Neural cell (in vitro differentiated cells): ENCODE results near the gene CTDP1. TPM values are rescaled to one million over a fixed set of nuclear protein-coding genes. Genes with fewer than 3 reads are reported as not detected.

Experiments used
- H2AFZ ChIP-seq: fragments of 200-600, 300-800 bp; sonication (generic), shearing (Covaris generic); 2 replicates; pipeline ENCODE4 v1.6.0; 2014; ENCODE audit warnings: low read depth, mild to moderate bottlenecking, antibody characterized with exemption, low read length, moderate library complexity
- H3F3A ChIP-seq: fragments of 200-600 bp; shearing (Covaris generic); 2 replicates; pipeline ENCODE4 v1.6.1; 2016; ENCODE audit warnings: mild to moderate bottlenecking, moderate library complexity, mixed read lengths, antibody characterized with exemption, low read length; ENCODE audit not compliant: insufficient read depth, poor library complexity, severe bottlenecking
- H3K27ac ChIP-seq: fragments of 200-600, 300-800 bp; sonication (generic), shearing (Covaris generic); 2 replicates; pipeline ENCODE4 v1.5.1; 2014; ENCODE audit warnings: mild to moderate bottlenecking, low read length, moderate library complexity
- H3K27me3 ChIP-seq: fragments of 300-800, 200-600 bp; sonication (generic), shearing (Covaris generic); 2 replicates; pipeline ENCODE4 v1.6.0; 2014; ENCODE audit warnings: mild to moderate bottlenecking, low read depth, low read length, moderate library complexity; ENCODE audit not compliant: insufficient read depth
- H3K36me3 ChIP-seq: fragments of 300-800, 200-600 bp; sonication (generic), shearing (Covaris generic); 2 replicates; pipeline ENCODE4 v1.5.1; 2014; ENCODE audit warnings: mild to moderate bottlenecking, antibody characterized with exemption, low read length, moderate library complexity; ENCODE audit not compliant: insufficient read depth
- H3K4me2 ChIP-seq: fragments of 300-800, 200-600 bp; sonication (generic), shearing (Covaris generic); 2 replicates; pipeline ENCODE4 v1.6.0; 2014; ENCODE audit warnings: mild to moderate bottlenecking, low read length
- H3K4me3 ChIP-seq: fragments of 300-800, 200-600 bp; sonication (generic), shearing (Covaris generic); 2 replicates; pipeline ENCODE4 v1.5.1; 2014; ENCODE audit warnings: mild to moderate bottlenecking, low read length, moderate library complexity
- H3K79me2 ChIP-seq: fragments of 200-600 bp; shearing (Covaris generic); replicated peaks from 2 replicates; pipeline ENCODE4 v1.6.0; 2014; ENCODE audit warnings: mild to moderate bottlenecking, low read length, moderate library complexity; ENCODE audit not compliant: insufficient read depth
- H3K9ac ChIP-seq: fragments of 300-800, 200-600 bp; sonication (generic), shearing (Covaris generic); 2 replicates; pipeline ENCODE4 v1.6.1; 2016; ENCODE audit warnings: mild to moderate bottlenecking, low read length, mixed read lengths
- H3K9me2 ChIP-seq: fragments of 200-600 bp; shearing (Covaris generic); 2 replicates; pipeline ENCODE4 v1.6.1; 2016; ENCODE audit warnings: mild to moderate bottlenecking, low read length, mixed read lengths; ENCODE audit not compliant: insufficient read depth
- H3K9me3 ChIP-seq: fragments of 200-600, 300-800 bp; sonication (generic), shearing (Covaris generic); 2 replicates; pipeline ENCODE4 v1.6.1; 2016; ENCODE audit warnings: mild to moderate bottlenecking, mixed run types, low read length, moderate library complexity, mixed read lengths
- H4K20me1 ChIP-seq: fragments of 200-600 bp; shearing (Covaris generic); 2 replicates; pipeline ENCODE4 v1.6.1; 2016; ENCODE audit warnings: mild to moderate bottlenecking, mixed run types; ENCODE audit not compliant: insufficient read depth
- CTCF ChIP-seq: fragments of 450-650 bp; IDR thresholded peaks from 2 replicates; pipeline ENCODE4 v1.5.1; 2014; ENCODE audit warnings: antibody characterized with exemption, mild to moderate bottlenecking, moderate library complexity; ENCODE audit not compliant: poor library complexity, severe bottlenecking
- EP300 ChIP-seq: fragments of 450-650 bp; conservative IDR thresholded peaks from 2 replicates; pipeline ENCODE4 v1.6.1; 2014; ENCODE audit warnings: antibody characterized with exemption, mild to moderate bottlenecking, moderate library complexity; ENCODE audit not compliant: poor library complexity, severe bottlenecking
- EZH2 ChIP-seq: fragments of 200-600, 300-800 bp; shearing (Covaris generic), sonication (generic); IDR thresholded peaks from 2 replicates; pipeline ENCODE4 v1.6.1; 2014; ENCODE audit warnings: antibody characterized with exemption, low read length, borderline replicate concordance, mild to moderate bottlenecking; ENCODE audit not compliant: insufficient read depth, poor library complexity, severe bottlenecking
- MXI1 ChIP-seq: fragments of 450-650 bp; conservative IDR thresholded peaks from 2 replicates; pipeline ENCODE4 v1.6.1; 2014; ENCODE audit warnings: antibody characterized with exemption, mild to moderate bottlenecking; ENCODE audit not compliant: poor library complexity, severe bottlenecking
- POLR2AphosphoS5 ChIP-seq: IDR thresholded peaks from 2 replicates; pipeline ENCODE4 v1.6.1; 2012
- RAD21 ChIP-seq: fragments of 450-650 bp; conservative IDR thresholded peaks from 2 replicates; pipeline ENCODE4 v1.6.1; 2014; ENCODE audit warnings: antibody characterized with exemption, mild to moderate bottlenecking, moderate library complexity
- REST ChIP-seq: IDR thresholded peaks from 2 replicates; pipeline ENCODE4 v1.6.1; 2012; ENCODE audit warnings: borderline replicate concordance
- SMC3 ChIP-seq: fragments of 450-650 bp; conservative IDR thresholded peaks from 2 replicates; pipeline ENCODE4 v1.6.1; 2014; ENCODE audit warnings: antibody characterized with exemption, mild to moderate bottlenecking, moderate library complexity; ENCODE audit not compliant: poor library complexity
- TAF1 ChIP-seq: IDR thresholded peaks from 2 replicates; pipeline ENCODE4 v1.6.1; 2012; ENCODE audit warnings: low read depth
- polyA plus RNA-seq: library from polyadenylated mRNA; depleted of rRNA; stranded (reverse); fragments of >200 nt; gene quantifications from 2 replicates; pipeline ENCODE4 v1.2.3, GENCODE V29; 2014

CTDP1 gene
- polyA plus RNA-seq, 1 donor from 2014 or later = 22.3 TPM

GRCh38 chr18:79785831-79786230 is 106.2 kb downstream of the CTDP1 start:
- Histone ChIP-seq H3K4me3 (no peak overlapping the region), H3K9me3 (peaks cover 4% of the 10 kb centered on the region), H3F3A (no peaks in the 10 kb centered on the region), H2AFZ (no peak overlapping the region), H3K4me2 (no peak overlapping the region), H3K9me2 (no peaks in the 10 kb centered on the region), H3K27ac (no peak overlapping the region), H4K20me1 (no peaks in the 10 kb centered on the region), H3K79me2 (no peaks in the 10 kb centered on the region), H3K9ac (no peak overlapping the region), H3K27me3 (peaks cover 37% of the 10 kb centered on the region), H3K36me3 (no peaks in the 10 kb centered on the region)
- TF ChIP-seq EZH2 (no peak), SMC3 (no peak)

GRCh38 chr18:79786304-79786703 is 106.7 kb downstream of the CTDP1 start:
- Histone ChIP-seq H3K27me3 (peaks cover 37% of the 10 kb centered on the region), H3K9ac (no peak overlapping the region), H3K36me3 (no peaks in the 10 kb centered on the region)

More at GRCh38 chr18:79786304-79786703, 106.7 kb downstream of the CTDP1 start:
- Histone ChIP-seq H4K20me1 (no peaks in the 10 kb centered on the region), H3K4me3 (no peak overlapping the region), H2AFZ (no peak overlapping the region), H3F3A (no peaks in the 10 kb centered on the region), H3K79me2 (no peaks in the 10 kb centered on the region), H3K9me3 (peaks cover 4% of the 10 kb centered on the region), H3K4me2 (no peak overlapping the region), H3K27ac (no peak overlapping the region), H3K9me2 (no peaks in the 10 kb centered on the region)
- TF ChIP-seq EZH2 (no peak), TAF1 (no peak), EP300 (no peak), RAD21 (no peak), CTCF (no peak), POLR2AphosphoS5 (no peak), REST (no peak), MXI1 (no peak), SMC3 (no peak)
